Keratinocyte (primary cell): ENCODE data around the gene CRYAA.
"Not testable (repeated sequence)": the region's sequence is repeated elsewhere in the genome, so short reads cannot be mapped to it uniquely, and the experiment has no call there.

Source experiments
- CTCF ChIP-seq, 3 experiments: IDR thresholded peaks in 1 of 3; conservative IDR thresholded peaks in 1 of 3; optimal IDR thresholded peaks in 1 of 3; 2 replicates in 2 of 3; 3 replicates in 1 of 3; pipeline versions ENCODE3 to v1.5.1; 2011; ENCODE audit warnings: low read length in 3 of 3, mild to moderate bottlenecking in 3 of 3, moderate library complexity in 2 of 3, control low read depth in 1 of 3, inconsistent platforms in 1 of 3; ENCODE audit not compliant: insufficient read depth in 2 of 3; ENCODE audit errors: extremely low read depth in 1 of 3
- EZH2 ChIP-seq: IDR thresholded peaks from one replicate; pipeline ENCODE4 v1.6.1; 2012; ENCODE audit warnings: inconsistent platforms, mild to moderate bottlenecking, low read length, moderate library complexity

- TF ChIP-seq CTCF (optimal IDR thresholded peaks at IDR 0.05 in 1 of 3, IDR thresholded peaks at IDR 0.05 in 1 of 3, conservative IDR thresholded peaks at IDR 0.05 in 1 of 3; ENCODE audit: extremely low read depth in 1 of 3, insufficient read depth in 2 of 3, low read length in 3 of 3); EZH2: not testable (repeated sequence)
Observed at GRCh38 chr21:43161826-43162707, 6.7 kb upstream of the CRYAA start.
